GM19025 (cell line): Measurements from ENCODE around the gene AP5S1.

Experiments used
- ATAC-seq: cut with Tn5 transposase; IDR thresholded peaks from one replicate; pipeline ENCODE4 v1.9.1; 2021; ENCODE audit warnings: mild to moderate bottlenecking, low read depth, moderate library complexity; ENCODE audit not compliant: unreplicated experiment

Gene AP5S1

GRCh38 chr20:3820048-3820900, at the start of gene AP5S1:
TSS of gene AP5S1 (plus strand) at chr20:3820547. CDS start at chr20:3822118, 1,571 bp downstream.
- peak; percentile 81 for ATAC-seq

GRCh38 chr20:3771552-3772058, 48.7 kb upstream of the AP5S1 start:
- ATAC-seq, result no peak

GRCh38 chr20:3775457-3776108, 44.8 kb upstream of the AP5S1 start:
- ATAC-seq, result no peak

- no peak for ATAC-seq
Observed at GRCh38 chr20:3777381-3777715, 43.0 kb upstream of the AP5S1 start.

GRCh38 chr20:3777716-3778629, 42.4 kb upstream of the AP5S1 start:
- no peak for ATAC-seq

GRCh38 chr20:3778976-3779375, 41.4 kb upstream of the AP5S1 start:
- ATAC-seq, result no peak

- ATAC-seq, result peak; percentile 54
Observed at GRCh38 chr20:3781153-3781910, 39.0 kb upstream of the AP5S1 start, which contains the start of gene SPEF1. TSS of gene SPEF1 (minus strand) at chr20:3781448. CDS start at chr20:3781287, 161 bp downstream.

GRCh38 chr20:3782597-3782996, 37.8 kb upstream of the AP5S1 start:
- no peak for ATAC-seq

GRCh38 chr20:3783068-3783489, 37.3 kb upstream of the AP5S1 start:
- ATAC-seq, result no peak

- no peak for ATAC-seq
Observed at GRCh38 chr20:3783511-3784195, 36.7 kb upstream of the AP5S1 start.

GRCh38 chr20:3784216-3784853, 36.0 kb upstream of the AP5S1 start:
- ATAC-seq, result no peak

- ATAC-seq, result no peak
Observed at GRCh38 chr20:3784863-3785239, 35.5 kb upstream of the AP5S1 start.

GRCh38 chr20:3785240-3786125, 34.9 kb upstream of the AP5S1 start:
- no peak for ATAC-seq

- ATAC-seq, result peak; percentile 7
Observed at GRCh38 chr20:3786126-3786484, 34.2 kb upstream of the AP5S1 start.

GRCh38 chr20:3786665-3787323, 33.6 kb upstream of the AP5S1 start, which contains the start of gene CENPB:
TSS of gene CENPB (minus strand) at chr20:3786740. CDS start at chr20:3786483, 257 bp downstream.
- ATAC-seq, result peak; percentile 85

GRCh38 chr20:3787324-3788014, 32.9 kb upstream of the AP5S1 start:
- ATAC-seq, result no peak

GRCh38 chr20:3788685-3789155, 31.6 kb upstream of the AP5S1 start:
- no peak for ATAC-seq
